ENCODE data around the gene ZBTB7C.

ZBTB7C gene

DNA sequence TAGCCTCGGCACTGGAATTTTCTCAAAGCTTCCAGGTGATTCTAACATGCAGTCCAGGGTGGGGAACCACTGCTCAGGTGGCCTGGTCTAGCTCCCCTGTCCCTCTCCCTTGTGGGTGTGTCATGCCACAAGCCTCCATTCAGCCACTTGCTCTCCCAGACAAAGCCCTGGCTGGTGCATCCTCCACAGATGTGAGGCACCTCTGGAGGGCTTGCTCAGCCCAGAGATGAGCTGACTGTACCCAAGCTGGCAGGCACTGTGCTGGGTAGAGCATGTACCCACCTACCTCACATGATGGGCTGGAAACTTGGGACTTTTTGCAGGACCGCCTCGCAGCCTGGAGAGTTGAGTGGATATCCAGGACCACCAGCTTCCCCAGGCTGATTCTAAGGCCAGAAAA lies 88.1 kb downstream of the ZBTB7C start:
- no peak overlapping the region for H3K4me3 ChIP-seq (ENCODE audit: low read depth, low read length)
- H3K4me1 ChIP-seq (ENCODE audit: control insufficient read depth, insufficient read depth, low read length), result peaks cover 16% of the 10 kb centered on the region; the same call in 1 of the 2 replicates
- no peaks in the 10 kb centered on the region for H3K36me3 ChIP-seq (ENCODE audit: control insufficient read depth, insufficient read depth, low read length)
- H3K9me3 ChIP-seq (ENCODE audit: control insufficient read depth, insufficient read depth, low read depth, low read length), result no peaks in the 10 kb centered on the region
- no peaks in the 10 kb centered on the region for H3K27me3 ChIP-seq (ENCODE audit: control insufficient read depth, insufficient read depth, low read length)
- no peak overlapping the region for H3K27ac ChIP-seq (ENCODE audit: low read depth, low read length)
- no peak overlapping the region for H3K9ac ChIP-seq (ENCODE audit: low read length)

GRCh38 chr18:48320639-48320945 lies 88.6 kb downstream of the ZBTB7C start:
- Histone ChIP-seq H3K9me3 (ENCODE audit: control insufficient read depth, insufficient read depth, low read depth, low read length) (no peaks in the 10 kb centered on the region), H3K4me1 (ENCODE audit: control insufficient read depth, insufficient read depth, low read length) (peaks cover 16% of the 10 kb centered on the region; the same call in 1 of the 2 replicates), H3K27ac (ENCODE audit: low read depth, low read length) (no peak overlapping the region), H3K27me3 (ENCODE audit: control insufficient read depth, insufficient read depth, low read length) (no peaks in the 10 kb centered on the region), H3K4me3 (ENCODE audit: low read depth, low read length) (no peak overlapping the region), H3K9ac (ENCODE audit: low read length) (no peak overlapping the region), H3K36me3 (ENCODE audit: control insufficient read depth, insufficient read depth, low read length) (no peaks in the 10 kb centered on the region)

GRCh38 chr18:48319801-48320638 lies 89.2 kb downstream of the ZBTB7C start:
- no peak overlapping the region for H3K27ac ChIP-seq (ENCODE audit: low read depth, low read length)
- H3K4me3 ChIP-seq (ENCODE audit: low read depth, low read length), result no peak overlapping the region
- H3K36me3 ChIP-seq (ENCODE audit: control insufficient read depth, insufficient read depth, low read length), result no peaks in the 10 kb centered on the region
- H3K4me1 ChIP-seq (ENCODE audit: control insufficient read depth, insufficient read depth, low read length), result peaks cover 18% of the 10 kb centered on the region
- no peaks in the 10 kb centered on the region for H3K9me3 ChIP-seq (ENCODE audit: control insufficient read depth, insufficient read depth, low read depth, low read length)
- H3K9ac ChIP-seq (ENCODE audit: low read length), result no peak overlapping the region
- H3K27me3 ChIP-seq (ENCODE audit: control insufficient read depth, insufficient read depth, low read length), result no peaks in the 10 kb centered on the region

DNA sequence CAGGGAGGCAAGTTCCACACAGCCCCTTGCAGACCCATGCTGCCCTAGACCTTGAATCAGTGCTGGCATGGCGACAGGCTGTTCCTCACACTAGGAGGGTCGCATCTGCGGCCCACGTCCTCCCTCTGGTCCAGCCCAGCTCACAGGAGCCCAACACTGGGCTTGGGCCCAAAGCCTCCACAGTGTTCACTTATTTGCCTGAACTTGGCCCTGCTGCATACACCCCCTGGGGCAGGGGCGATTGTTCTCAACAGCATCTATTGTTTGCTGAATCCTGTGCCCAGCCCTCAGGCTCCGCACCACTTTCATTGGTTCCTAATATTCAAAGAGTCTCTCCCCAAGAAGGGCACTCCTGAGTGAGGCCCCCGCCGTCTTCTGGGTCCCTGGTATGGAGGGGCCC lies 90.7 kb downstream of the ZBTB7C start:
- no peak overlapping the region for H3K27ac ChIP-seq (ENCODE audit: low read depth, low read length)
- H3K36me3 ChIP-seq (ENCODE audit: control insufficient read depth, insufficient read depth, low read length), result no peaks in the 10 kb centered on the region
- peaks cover 28% of the 10 kb centered on the region for H3K4me1 ChIP-seq (ENCODE audit: control insufficient read depth, insufficient read depth, low read length)
- no peaks in the 10 kb centered on the region for H3K9me3 ChIP-seq (ENCODE audit: control insufficient read depth, insufficient read depth, low read depth, low read length)
- H3K4me3 ChIP-seq (ENCODE audit: low read depth, low read length), result no peak overlapping the region
- no peaks in the 10 kb centered on the region for H3K27me3 ChIP-seq (ENCODE audit: control insufficient read depth, insufficient read depth, low read length)
- H3K9ac ChIP-seq (ENCODE audit: low read length), result no peak overlapping the region

GRCh38 chr18:48317781-48318381 lies 91.3 kb downstream of the ZBTB7C start:
- no peaks in the 10 kb centered on the region for H3K9me3 ChIP-seq (ENCODE audit: control insufficient read depth, insufficient read depth, low read depth, low read length)

DNA sequence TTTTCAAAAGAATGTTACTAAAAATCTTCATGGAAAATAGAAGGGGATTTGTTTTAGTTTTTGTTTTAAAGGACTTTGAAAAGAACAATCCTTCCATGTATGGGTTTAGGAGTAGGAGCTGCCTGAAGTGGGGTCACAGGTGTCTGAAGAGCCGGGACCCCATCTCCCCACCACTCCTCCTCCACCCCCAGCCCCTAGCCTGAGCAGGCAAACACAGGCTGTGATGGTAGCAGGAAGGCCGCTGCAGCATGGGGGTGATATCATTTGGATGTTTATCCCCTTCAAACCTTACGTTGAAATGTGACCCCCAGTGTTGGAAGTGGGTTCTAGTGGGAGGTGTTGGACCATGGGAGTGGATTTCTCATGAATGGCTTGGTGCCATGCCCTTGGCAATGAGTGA lies 93.0 kb downstream of the ZBTB7C start:
- no peak overlapping the region for H3K9ac ChIP-seq (ENCODE audit: low read length)
- H3K4me3 ChIP-seq (ENCODE audit: low read depth, low read length), result no peak overlapping the region
- H3K9me3 ChIP-seq (ENCODE audit: control insufficient read depth, insufficient read depth, low read depth, low read length), result no peaks in the 10 kb centered on the region
- H3K4me1 ChIP-seq (ENCODE audit: control insufficient read depth, insufficient read depth, low read length), result peaks cover 28% of the 10 kb centered on the region
- no peak overlapping the region for H3K27ac ChIP-seq (ENCODE audit: low read depth, low read length)
- no peaks in the 10 kb centered on the region for H3K36me3 ChIP-seq (ENCODE audit: control insufficient read depth, insufficient read depth, low read length)
- no peaks in the 10 kb centered on the region for H3K27me3 ChIP-seq (ENCODE audit: control insufficient read depth, insufficient read depth, low read length)

More at GRCh38 chr18:48317781-48318381, 91.3 kb downstream of the ZBTB7C start:
- H3K9ac ChIP-seq (ENCODE audit: low read length), result no peak overlapping the region
- H3K36me3 ChIP-seq (ENCODE audit: control insufficient read depth, insufficient read depth, low read length), result no peaks in the 10 kb centered on the region
- H3K4me3 ChIP-seq (ENCODE audit: low read depth, low read length), result no peak overlapping the region
- no peaks in the 10 kb centered on the region for H3K27me3 ChIP-seq (ENCODE audit: control insufficient read depth, insufficient read depth, low read length)
- no peak overlapping the region for H3K27ac ChIP-seq (ENCODE audit: low read depth, low read length)
- peaks cover 28% of the 10 kb centered on the region for H3K4me1 ChIP-seq (ENCODE audit: control insufficient read depth, insufficient read depth, low read length)

DNA sequence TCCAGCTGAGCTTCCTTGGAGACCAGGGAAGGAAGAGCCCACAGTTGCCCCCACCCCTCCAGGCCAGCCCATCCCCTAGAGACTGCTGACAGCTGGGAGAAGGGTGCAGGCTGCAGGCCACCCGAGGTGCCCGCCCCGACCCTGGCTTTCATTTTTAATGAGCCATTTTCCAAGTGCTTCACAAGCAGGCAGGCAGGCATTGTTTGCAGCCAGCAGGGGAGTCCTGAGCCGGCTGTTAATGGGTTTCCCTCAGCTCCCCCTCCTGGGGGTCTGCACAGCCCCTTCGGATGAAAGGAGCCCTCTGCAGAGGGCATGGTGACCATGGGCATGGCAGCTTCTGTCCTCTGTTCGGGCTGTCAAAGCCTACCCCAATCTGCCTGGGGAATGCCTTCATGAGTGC lies 94.5 kb downstream of the ZBTB7C start:
- Histone ChIP-seq H3K4me3 (ENCODE audit: low read depth, low read length) (no peak overlapping the region), H3K27ac (ENCODE audit: low read depth, low read length) (no peak overlapping the region), H3K36me3 (ENCODE audit: control insufficient read depth, insufficient read depth, low read length) (no peaks in the 10 kb centered on the region), H3K9me3 (ENCODE audit: control insufficient read depth, insufficient read depth, low read depth, low read length) (no peaks in the 10 kb centered on the region), H3K27me3 (ENCODE audit: control insufficient read depth, insufficient read depth, low read length) (no peaks in the 10 kb centered on the region), H3K4me1 (ENCODE audit: control insufficient read depth, insufficient read depth, low read length) (peaks cover 18% of the 10 kb centered on the region), H3K9ac (ENCODE audit: low read length) (no peak overlapping the region)

DNA sequence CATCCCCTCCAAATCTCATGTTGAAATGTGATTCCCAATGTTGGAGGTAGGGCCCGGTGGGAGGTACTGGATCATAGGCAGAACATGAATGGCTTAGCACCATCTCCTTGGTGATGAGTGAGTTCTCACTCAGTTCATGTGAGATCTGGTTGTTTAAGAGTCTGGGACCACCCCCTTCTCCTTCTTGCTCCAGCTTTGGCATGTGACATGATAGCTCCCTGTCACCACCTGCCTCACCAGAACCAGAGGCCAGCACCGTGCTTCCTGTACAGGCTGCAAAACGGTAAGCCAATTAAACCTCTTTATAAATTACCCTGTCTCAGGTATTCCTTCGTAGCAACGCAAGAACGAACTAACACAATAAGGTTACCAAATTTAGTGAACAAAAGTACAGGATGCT lies 95.4 kb downstream of the ZBTB7C start:
- Histone ChIP-seq H3K4me3 (ENCODE audit: low read depth, low read length) (no peak overlapping the region), H3K27ac (ENCODE audit: low read depth, low read length) (no peak overlapping the region), H3K27me3 (ENCODE audit: control insufficient read depth, insufficient read depth, low read length) (no peaks in the 10 kb centered on the region), H3K9me3 (ENCODE audit: control insufficient read depth, insufficient read depth, low read depth, low read length) (no peaks in the 10 kb centered on the region), H3K4me1 (ENCODE audit: control insufficient read depth, insufficient read depth, low read length) (peaks cover 23% of the 10 kb centered on the region), H3K9ac (ENCODE audit: low read length) (no peak overlapping the region), H3K36me3 (ENCODE audit: control insufficient read depth, insufficient read depth, low read length) (no peaks in the 10 kb centered on the region)

DNA sequence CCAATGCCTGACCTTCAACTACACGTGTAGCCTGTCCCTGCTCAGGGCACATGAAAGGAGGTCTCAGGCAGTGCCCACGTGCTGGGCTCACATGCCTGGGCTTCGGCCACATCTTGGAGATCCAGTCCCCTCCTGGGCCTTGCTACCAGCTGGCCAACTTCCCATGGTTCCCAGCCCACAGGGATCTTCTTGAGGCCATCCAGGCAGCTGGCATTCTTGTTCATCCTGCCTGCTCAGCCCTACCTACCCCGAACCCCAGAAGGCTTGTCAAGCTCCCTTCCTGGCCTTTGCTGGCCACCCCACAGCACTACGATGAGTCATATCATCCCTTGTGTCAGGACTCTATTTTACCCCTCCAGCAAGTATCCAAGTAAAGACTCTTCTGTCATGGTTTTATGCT lies 97.1 kb downstream of the ZBTB7C start:
- H3K9ac ChIP-seq (ENCODE audit: low read length), result no peak overlapping the region

DNA sequence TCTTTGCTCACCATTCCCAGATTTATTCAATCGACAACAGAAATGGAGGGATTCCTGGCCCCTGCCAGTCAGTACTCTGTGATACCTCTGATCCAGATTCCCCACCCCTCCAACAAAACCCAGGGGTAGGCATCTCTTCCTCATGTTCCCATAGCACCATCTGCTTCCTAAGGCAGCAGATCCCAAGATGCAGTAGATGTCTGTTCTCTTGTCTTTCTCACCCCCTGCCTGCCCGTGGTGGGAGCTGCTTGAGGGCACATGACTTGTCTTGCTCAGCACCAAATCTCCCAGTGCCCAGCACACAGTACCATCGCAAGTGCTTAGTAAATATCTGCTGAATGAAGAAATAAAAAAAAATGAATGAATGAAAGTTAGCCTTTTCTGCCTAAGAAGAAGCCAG lies 98.2 kb downstream of the ZBTB7C start:
- Histone ChIP-seq H3K27ac (ENCODE audit: low read depth, low read length) (no peak overlapping the region), H3K9me3 (ENCODE audit: control insufficient read depth, insufficient read depth, low read depth, low read length) (no peaks in the 10 kb centered on the region), H3K4me3 (ENCODE audit: low read depth, low read length) (no peak overlapping the region), H3K9ac (ENCODE audit: low read length) (no peak overlapping the region), H3K36me3 (ENCODE audit: control insufficient read depth, insufficient read depth, low read length) (no peaks in the 10 kb centered on the region), H3K4me1 (ENCODE audit: control insufficient read depth, insufficient read depth, low read length) (peaks cover 16% of the 10 kb centered on the region), H3K27me3 (ENCODE audit: control insufficient read depth, insufficient read depth, low read length) (no peaks in the 10 kb centered on the region)

More for the DNA sequence above, 97.1 kb downstream of the ZBTB7C start:
- no peaks in the 10 kb centered on the region for H3K9me3 ChIP-seq (ENCODE audit: control insufficient read depth, insufficient read depth, low read depth, low read length)
- H3K4me1 ChIP-seq (ENCODE audit: control insufficient read depth, insufficient read depth, low read length), result peaks cover 16% of the 10 kb centered on the region
- H3K27ac ChIP-seq (ENCODE audit: low read depth, low read length), result no peak overlapping the region
- no peaks in the 10 kb centered on the region for H3K27me3 ChIP-seq (ENCODE audit: control insufficient read depth, insufficient read depth, low read length)
- H3K4me3 ChIP-seq (ENCODE audit: low read depth, low read length), result no peak overlapping the region
- H3K36me3 ChIP-seq (ENCODE audit: control insufficient read depth, insufficient read depth, low read length), result no peaks in the 10 kb centered on the region

DNA sequence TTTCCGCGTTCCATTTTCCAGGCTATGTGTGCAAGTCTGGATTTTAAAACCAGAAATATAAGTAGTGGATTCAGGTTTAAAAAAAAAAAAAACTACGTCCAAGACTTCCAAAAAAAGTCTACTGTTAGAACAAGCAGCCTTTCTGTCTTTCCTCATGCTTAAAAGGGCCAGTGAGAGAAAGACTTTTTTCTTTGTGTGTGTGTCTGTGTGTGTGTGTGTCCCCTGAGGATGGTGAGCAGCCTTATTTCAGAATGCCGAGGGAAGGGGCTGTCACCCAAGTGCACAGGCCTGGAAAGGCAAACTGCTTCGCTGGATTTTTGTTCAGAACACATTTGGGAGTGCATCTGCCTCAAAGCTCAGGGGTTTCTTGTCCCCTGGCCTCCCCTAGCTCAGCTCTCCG lies 98.8 kb downstream of the ZBTB7C start:
- Histone ChIP-seq H3K36me3 (ENCODE audit: control insufficient read depth, insufficient read depth, low read length) (no peaks in the 10 kb centered on the region), H3K9ac (ENCODE audit: low read length) (no peak overlapping the region), H3K4me1 (ENCODE audit: control insufficient read depth, insufficient read depth, low read length) (peaks cover 16% of the 10 kb centered on the region), H3K27me3 (ENCODE audit: control insufficient read depth, insufficient read depth, low read length) (no peaks in the 10 kb centered on the region), H3K4me3 (ENCODE audit: low read depth, low read length) (no peak overlapping the region), H3K9me3 (ENCODE audit: control insufficient read depth, insufficient read depth, low read depth, low read length) (no peaks in the 10 kb centered on the region), H3K27ac (ENCODE audit: low read depth, low read length) (no peak overlapping the region)
